A549 (cell line): Measurements from ENCODE around the gene TECRL.

Experiments used
- EHMT2 ChIP-seq: fragments of 200-600 bp; sonication (generic); IDR thresholded peaks from 2 replicates; pipeline ENCODE4 v1.6.1; 2016; ENCODE audit warnings: antibody characterized with exemption, low read depth, mild to moderate bottlenecking, moderate library complexity
- ESRRA ChIP-seq: fragments of 150-350 bp; IDR thresholded peaks from 2 replicates; pipeline ENCODE4 v1.6.1; 2014; ENCODE audit warnings: mild to moderate bottlenecking, low read length, borderline replicate concordance
- JUN ChIP-seq, 2 experiments: fragments of >200 bp; sonication (Bioruptor Twin); formaldehyde crosslinking; IDR thresholded peaks; 2 replicates in 1 of 2; 3 replicates in 1 of 2; pipeline ENCODE4 v1.6.1; 2016 to 2017
- KDM1A ChIP-seq: fragments of 200-600 bp; sonication (generic); IDR thresholded peaks from 2 replicates; pipeline ENCODE4 v1.6.1; 2016; ENCODE audit warnings: low read depth, mild to moderate bottlenecking
- POLR2A ChIP-seq: IDR thresholded peaks from 2 replicates; pipeline ENCODE4 v1.6.1; 2012; ENCODE audit warnings: mild to moderate bottlenecking, low read length
- RARB ChIP-seq: fragments of 250-450 bp; sonication (Bioruptor Pico); IDR thresholded peaks from 2 replicates; pipeline ENCODE4 v1.8.0; 2021; ENCODE audit warnings: mild to moderate bottlenecking, moderate library complexity
- TF ChIP-seq, protein P1 (sequence below): fragments of >200 bp; sonication (Bioruptor Twin); formaldehyde crosslinking; IDR thresholded peaks from 3 replicates; pipeline ENCODE4 v1.5.1; 2016

DNA sequence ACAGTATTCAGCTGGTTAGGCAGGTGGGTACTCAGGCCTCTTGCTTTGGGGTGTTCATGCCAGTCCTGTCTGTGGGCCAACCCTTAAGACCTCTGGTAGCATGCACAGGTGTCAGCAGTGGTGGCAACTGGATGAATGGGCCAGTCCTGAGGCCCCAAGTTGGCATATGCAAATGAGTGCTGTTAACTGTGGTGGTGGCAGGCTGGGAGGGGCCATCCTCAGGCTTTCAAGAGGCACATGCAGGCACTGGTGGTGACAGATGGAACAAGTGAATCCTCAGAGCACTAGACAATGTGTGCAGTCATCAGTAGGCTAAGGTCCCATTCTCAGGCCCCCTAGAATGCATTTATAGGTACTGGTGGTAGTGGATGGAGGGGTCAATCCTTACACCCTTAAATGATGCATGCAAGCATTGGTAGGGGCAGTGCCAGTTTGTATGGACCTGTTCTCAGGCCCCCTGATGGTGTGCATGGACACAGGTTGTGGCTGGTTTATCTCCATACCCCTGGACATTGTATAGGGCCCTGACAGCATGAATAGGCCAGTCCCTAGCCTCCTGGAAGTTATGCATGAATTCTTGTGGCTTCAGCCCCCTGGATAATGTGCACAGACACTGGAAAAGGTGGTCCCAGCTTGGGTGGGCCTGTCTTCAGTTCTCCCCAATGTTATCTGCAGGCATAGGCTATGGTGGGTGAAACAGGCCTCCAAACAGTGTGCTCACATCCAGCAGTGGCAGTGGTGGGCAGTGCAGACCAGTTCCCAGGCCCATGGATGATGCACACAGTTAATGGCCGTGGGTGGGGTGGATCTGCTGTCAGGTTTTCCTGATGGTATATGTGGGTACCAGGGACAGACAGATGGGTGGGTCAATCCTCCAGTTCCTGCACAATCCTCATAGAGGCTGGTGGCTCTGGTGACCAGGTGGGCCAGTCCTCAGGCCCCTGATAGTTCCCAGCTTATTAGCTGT lies 24.7 kb downstream of the TECRL start:
- TF ChIP-seq, protein P1, sequence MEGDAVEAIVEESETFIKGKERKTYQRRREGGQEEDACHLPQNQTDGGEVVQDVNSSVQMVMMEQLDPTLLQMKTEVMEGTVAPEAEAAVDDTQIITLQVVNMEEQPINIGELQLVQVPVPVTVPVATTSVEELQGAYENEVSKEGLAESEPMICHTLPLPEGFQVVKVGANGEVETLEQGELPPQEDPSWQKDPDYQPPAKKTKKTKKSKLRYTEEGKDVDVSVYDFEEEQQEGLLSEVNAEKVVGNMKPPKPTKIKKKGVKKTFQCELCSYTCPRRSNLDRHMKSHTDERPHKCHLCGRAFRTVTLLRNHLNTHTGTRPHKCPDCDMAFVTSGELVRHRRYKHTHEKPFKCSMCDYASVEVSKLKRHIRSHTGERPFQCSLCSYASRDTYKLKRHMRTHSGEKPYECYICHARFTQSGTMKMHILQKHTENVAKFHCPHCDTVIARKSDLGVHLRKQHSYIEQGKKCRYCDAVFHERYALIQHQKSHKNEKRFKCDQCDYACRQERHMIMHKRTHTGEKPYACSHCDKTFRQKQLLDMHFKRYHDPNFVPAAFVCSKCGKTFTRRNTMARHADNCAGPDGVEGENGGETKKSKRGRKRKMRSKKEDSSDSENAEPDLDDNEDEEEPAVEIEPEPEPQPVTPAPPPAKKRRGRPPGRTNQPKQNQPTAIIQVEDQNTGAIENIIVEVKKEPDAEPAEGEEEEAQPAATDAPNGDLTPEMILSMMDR, result no peak
- TF ChIP-seq POLR2A (no peak), ESRRA (no peak), EHMT2 (no peak), KDM1A (no peak), JUN (IDR thresholded peaks at IDR 0.05) (no peak), RARB (CRISPR knock-in tag) (no peak)
